ENCODE results near the gene PCP4L1. TPM values are rescaled to one million over a fixed set of nuclear protein-coding genes. Genes with fewer than 3 reads are reported as not detected.
A peak's percentile ranks its signal among the peaks of the same experiment; 100 is the strongest.

PCP4L1 gene
- total RNA-seq, 1 experiment from 2014 or later: 0.83 TPM

GRCh38 chr1:161222175-161223019 is 36.1 kb upstream of the PCP4L1 start:
- H3K4me1 Mint-ChIP-seq: peaks cover 30 to 51% of the 10 kb centered on the region in 2 experiments
- no peaks in the 10 kb centered on the region for H3K27me3 Mint-ChIP-seq (ENCODE audit: low read depth)

More at GRCh38 chr1:161222175-161223019, 36.1 kb upstream of the PCP4L1 start:
- no CpG with 5 or more reads among the region's 6 CpGs for WGBS (ENCODE audit: extremely low coverage, insufficient read length, low lambda C conversion rate)
- peaks cover 8% of the 10 kb centered on the region; the same call in 1 of the 2 replicates for H3K4me1 ChIP-seq (ENCODE audit: insufficient read depth, low read length)
- H3K79me1 ChIP-seq (ENCODE audit: insufficient read depth, low read depth, low read length, poor library complexity, severe bottlenecking): no peaks in the 10 kb centered on the region
- no peak overlapping the region for H3K18ac ChIP-seq (ENCODE audit: insufficient read length, low read depth, low read length)
- peak overlapping the region in 1 of 3 experiments; percentile 23; a peak in 1 of 7 replicates for H3K27ac Mint-ChIP-seq
- H2BK20ac ChIP-seq (ENCODE audit: low read depth, low read length, poor library complexity, severe bottlenecking): no peak overlapping the region
- no peak for DNase-seq
- H3K4ac ChIP-seq (ENCODE audit: low read depth, low read length): no peak overlapping the region
- no peak overlapping the region for H3K4me3 Mint-ChIP-seq
- H4K91ac ChIP-seq (ENCODE audit: insufficient read length, low read depth, low read length): no peak overlapping the region
- H4K5ac ChIP-seq (ENCODE audit: insufficient read length, low read depth, low read length): no peak overlapping the region
- H3K56ac ChIP-seq (ENCODE audit: insufficient read length, low read depth, low read length): no peak overlapping the region
- H3K4me2 ChIP-seq (ENCODE audit: insufficient read depth, insufficient read length, low read length): no peak overlapping the region
- H3K14ac ChIP-seq (ENCODE audit: insufficient read depth, low read length): no peak overlapping the region; the same call in 1 of the 2 replicates
- no peak overlapping the region for H4K8ac ChIP-seq (replicated peaks; ENCODE audit: insufficient read length, low read depth, low read length)
- no peak overlapping the region for H2BK12ac ChIP-seq (ENCODE audit: insufficient read length, low read depth, low read length)
- TF ChIP-seq, protein P1, sequence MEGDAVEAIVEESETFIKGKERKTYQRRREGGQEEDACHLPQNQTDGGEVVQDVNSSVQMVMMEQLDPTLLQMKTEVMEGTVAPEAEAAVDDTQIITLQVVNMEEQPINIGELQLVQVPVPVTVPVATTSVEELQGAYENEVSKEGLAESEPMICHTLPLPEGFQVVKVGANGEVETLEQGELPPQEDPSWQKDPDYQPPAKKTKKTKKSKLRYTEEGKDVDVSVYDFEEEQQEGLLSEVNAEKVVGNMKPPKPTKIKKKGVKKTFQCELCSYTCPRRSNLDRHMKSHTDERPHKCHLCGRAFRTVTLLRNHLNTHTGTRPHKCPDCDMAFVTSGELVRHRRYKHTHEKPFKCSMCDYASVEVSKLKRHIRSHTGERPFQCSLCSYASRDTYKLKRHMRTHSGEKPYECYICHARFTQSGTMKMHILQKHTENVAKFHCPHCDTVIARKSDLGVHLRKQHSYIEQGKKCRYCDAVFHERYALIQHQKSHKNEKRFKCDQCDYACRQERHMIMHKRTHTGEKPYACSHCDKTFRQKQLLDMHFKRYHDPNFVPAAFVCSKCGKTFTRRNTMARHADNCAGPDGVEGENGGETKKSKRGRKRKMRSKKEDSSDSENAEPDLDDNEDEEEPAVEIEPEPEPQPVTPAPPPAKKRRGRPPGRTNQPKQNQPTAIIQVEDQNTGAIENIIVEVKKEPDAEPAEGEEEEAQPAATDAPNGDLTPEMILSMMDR (conservative IDR thresholded peaks at IDR 0.05): no peak
- H3K9me3 ChIP-seq (ENCODE audit: control insufficient read depth, low read depth, low read length): no peaks in the 10 kb centered on the region
- H2AK5ac ChIP-seq (ENCODE audit: insufficient read length, low read length): no peak overlapping the region
- H3K9ac ChIP-seq (ENCODE audit: extremely low read depth, insufficient read length, low read length): no peak overlapping the region
- no peak overlapping the region for H2AFZ ChIP-seq (ENCODE audit: low read length)
- H2BK5ac ChIP-seq (ENCODE audit: insufficient read length, low read length): no peak overlapping the region
- no peak overlapping the region for H2BK120ac ChIP-seq (ENCODE audit: low read depth, low read length, poor library complexity, severe bottlenecking)
- peaks cover 0 to 2% (median 0%) of the 10 kb centered on the region in 3 experiments; a peak in 1 of 7 replicates for H3K36me3 Mint-ChIP-seq (ENCODE audit: insufficient read depth in 1 of 3, low read depth in 3 of 3)
- no peak overlapping the region for H3K27ac ChIP-seq (ENCODE audit: insufficient read length, low read depth, low read length)
- no peaks in the 10 kb centered on the region for H3K9me3 Mint-ChIP-seq
- no peak overlapping the region for H3T11ph ChIP-seq (ENCODE audit: low read length)
- no peaks in the 10 kb centered on the region for H3K27me3 ChIP-seq (ENCODE audit: insufficient read depth, low read length)
- H3K79me2 ChIP-seq (ENCODE audit: insufficient read depth, low read length): no peaks in the 10 kb centered on the region
- no peaks in the 10 kb centered on the region for H3K23me2 ChIP-seq (ENCODE audit: insufficient read length, low read depth, low read length, poor library complexity, severe bottlenecking)
- no peaks in the 10 kb centered on the region for H4K20me1 ChIP-seq (ENCODE audit: control insufficient read depth, insufficient read depth, insufficient read length)
- H3K23ac ChIP-seq (ENCODE audit: insufficient read length, low read depth, low read length): no peak overlapping the region
- H2BK15ac ChIP-seq (ENCODE audit: low read depth, low read length): no peak overlapping the region
